WI38 (cell line): ENCODE results near the gene HOXA9.
A peak's percentile ranks its signal among the peaks of the same experiment; 100 is the strongest.

Experiments
- H3K4me3 ChIP-seq: 2 replicates; pipeline ENCODE4 v1.5.1; 2011; ENCODE audit warnings: low read depth, mild to moderate bottlenecking, control low read depth, low read length
- TF ChIP-seq, protein P1 (sequence below): IDR thresholded peaks from 2 replicates; pipeline ENCODE4 v1.5.1; 2012; ENCODE audit warnings: low read depth, mild to moderate bottlenecking, control low read depth, low read length

HOXA9 gene

DNA sequence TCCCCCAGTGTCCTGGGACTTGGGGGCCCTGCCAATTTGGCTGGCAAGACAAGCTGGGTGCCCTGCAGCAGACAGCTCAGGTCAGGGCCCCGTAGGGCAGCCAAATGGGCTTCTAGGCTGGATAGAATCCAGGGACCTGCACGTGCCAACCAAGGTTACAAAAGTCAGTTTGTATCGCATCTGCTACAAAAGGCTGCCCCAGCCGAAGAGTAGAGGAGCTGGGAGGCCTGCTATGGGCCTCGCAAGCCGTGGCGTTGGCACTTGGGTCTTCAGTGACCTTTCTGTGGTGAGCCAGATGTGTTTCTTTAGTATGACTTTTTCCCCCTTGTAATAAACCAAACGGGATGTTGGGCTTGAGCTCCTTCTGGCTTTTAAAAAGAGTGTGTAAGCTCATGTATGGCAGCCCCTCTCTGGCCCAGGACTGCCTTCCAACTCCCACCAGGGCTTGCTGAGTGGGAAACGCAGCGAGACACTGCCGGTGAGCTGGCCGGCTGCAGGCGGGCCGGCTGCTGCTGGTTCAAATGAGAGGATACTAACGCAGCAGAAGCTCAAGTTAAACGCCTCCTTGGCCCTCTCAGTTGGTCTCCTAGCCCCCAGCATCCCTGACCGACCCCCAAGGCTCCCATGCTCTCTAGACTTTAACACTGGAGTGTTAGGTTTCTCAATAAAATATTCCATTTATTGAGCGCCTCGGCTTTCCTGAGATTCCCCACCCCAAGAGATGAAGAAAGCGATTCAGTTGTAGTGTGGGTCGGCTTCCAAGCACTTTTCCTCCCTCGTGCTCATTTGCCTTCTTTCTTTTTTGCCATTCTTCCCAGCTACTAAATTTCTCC, 11.8 kb upstream of the HOXA9 start:
- TF ChIP-seq, protein P1, sequence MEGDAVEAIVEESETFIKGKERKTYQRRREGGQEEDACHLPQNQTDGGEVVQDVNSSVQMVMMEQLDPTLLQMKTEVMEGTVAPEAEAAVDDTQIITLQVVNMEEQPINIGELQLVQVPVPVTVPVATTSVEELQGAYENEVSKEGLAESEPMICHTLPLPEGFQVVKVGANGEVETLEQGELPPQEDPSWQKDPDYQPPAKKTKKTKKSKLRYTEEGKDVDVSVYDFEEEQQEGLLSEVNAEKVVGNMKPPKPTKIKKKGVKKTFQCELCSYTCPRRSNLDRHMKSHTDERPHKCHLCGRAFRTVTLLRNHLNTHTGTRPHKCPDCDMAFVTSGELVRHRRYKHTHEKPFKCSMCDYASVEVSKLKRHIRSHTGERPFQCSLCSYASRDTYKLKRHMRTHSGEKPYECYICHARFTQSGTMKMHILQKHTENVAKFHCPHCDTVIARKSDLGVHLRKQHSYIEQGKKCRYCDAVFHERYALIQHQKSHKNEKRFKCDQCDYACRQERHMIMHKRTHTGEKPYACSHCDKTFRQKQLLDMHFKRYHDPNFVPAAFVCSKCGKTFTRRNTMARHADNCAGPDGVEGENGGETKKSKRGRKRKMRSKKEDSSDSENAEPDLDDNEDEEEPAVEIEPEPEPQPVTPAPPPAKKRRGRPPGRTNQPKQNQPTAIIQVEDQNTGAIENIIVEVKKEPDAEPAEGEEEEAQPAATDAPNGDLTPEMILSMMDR, result no peak
- H3K4me3 ChIP-seq, result no peak overlapping the region

DNA sequence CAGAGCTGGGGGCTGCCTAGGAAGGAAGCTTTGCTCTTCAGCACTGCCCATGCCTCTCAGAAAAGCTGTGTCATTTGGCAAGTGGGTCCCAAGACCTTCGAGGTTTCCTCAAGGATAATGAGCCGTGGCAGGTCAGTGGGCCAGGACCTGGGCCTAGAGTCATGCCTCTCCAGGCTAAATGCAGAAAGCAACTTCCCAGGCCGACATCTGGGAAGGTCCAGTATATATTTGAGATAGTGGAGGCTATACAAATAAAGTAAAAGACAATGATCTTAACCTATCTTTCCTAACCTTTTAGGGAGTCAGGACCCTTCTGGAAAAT, 11.1 kb upstream of the HOXA9 start:
- TF ChIP-seq, protein P1, result no peak

GRCh38 chr7:27175626-27176523, 10.5 kb upstream of the HOXA9 start:
- H3K4me3 ChIP-seq, result no peak overlapping the region
- TF ChIP-seq, protein P1, result no peak

More for the DNA sequence above, 11.1 kb upstream of the HOXA9 start:
- H3K4me3 ChIP-seq, result no peak overlapping the region

DNA sequence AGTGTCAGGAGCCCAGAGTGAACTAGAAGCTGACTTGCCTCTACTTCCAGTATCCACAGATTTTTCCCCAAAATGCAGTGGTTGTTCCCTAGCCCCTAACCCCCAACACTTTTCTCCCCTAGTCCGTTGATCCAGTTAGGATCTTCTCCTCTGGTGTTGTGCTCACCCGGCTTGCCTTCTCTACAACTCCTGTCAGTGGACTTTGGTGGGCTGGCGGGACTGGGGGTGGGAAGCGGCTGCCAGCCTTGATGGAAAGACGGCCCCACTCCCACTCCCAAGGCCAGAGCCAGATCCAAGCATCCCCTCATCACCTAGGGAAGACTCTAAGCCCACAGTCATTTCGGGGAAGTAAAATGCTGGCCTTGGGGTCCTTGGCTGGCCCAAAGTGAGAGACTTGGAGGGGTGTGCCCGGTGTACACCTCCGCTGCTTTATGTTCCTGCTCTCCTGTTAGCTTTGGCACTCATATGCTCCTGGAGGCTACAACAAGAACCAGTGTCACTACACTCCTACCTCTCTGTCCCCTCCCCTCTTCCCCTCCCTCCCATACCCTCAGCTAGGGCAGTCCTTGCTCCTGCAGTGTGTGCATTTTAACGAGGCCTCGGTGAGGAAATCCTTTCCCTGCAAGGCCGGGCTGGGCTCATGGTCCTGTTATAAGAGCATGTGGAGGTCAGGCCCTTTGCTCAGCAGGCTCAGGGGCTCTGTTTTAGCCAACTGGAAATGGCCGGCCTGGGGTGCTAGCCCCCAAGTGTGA, 9.7 kb upstream of the HOXA9 start:
- H3K4me3 ChIP-seq, result no peak overlapping the region
- TF ChIP-seq, protein P1, result no peak

DNA sequence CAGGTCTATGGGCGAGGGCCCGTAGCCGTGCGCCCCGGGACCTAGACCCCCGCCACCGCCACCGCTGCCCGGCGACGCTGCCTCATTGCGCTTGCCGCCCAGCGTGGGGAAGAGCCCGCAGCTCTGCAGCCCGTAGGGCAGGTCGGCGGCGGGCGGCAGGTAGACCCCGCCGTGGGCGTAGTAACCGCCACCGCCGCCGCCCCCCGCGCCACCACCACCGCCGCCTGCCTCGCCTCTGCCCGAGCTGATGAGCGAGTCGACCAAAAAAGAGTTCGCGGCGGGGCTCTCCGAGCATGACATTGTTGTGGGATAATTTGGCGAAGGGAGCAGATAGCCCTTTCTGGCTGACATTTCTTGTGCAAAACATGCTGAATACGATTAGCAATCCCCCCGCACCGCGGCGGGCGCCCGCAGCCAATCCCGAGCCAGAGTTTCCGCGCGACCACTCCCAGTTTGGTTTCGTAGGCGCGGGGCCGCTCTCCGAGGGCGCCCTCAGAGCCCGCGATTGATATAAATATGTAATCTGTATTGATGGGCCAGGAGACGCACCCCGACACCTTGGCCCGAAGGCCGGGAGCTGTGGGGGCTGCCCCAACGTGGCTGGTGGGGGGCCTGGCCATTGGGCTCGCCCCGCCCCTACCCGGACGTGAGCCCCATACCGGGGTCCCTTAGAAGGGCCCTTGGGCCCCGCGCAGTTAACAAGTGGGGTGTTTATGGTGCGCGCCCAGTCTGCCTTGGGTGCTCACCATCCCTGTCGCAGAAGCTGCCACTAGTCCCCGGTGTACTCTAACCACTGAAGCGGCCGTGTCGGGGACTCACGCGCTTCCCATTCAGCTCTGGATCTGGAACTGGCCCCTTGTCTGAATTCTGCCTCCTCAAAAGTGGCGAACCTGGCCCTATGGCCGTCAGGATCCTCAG, 8.9 kb upstream of the HOXA9 start, which contains the start of gene HOXA10:
Gene HOXA10 (minus strand): TSS at position 365 of the 918 bp plus-strand sequence. CDS start 14 bp downstream, at position 351.
- TF ChIP-seq, protein P1, result no peak
- H3K4me3 ChIP-seq, result peak within 1 kb of the TSS; percentile 42

- TF ChIP-seq, protein P1, result no peak
- H3K4me3 ChIP-seq, result peak overlapping the region; percentile 42
These were observed 8.2 kb upstream of the HOXA9 start for GRCh38 chr7:27173511-27173955.
